HepG2 (cell line): ENCODE measurements around the gene HMGN4. TPM values are rescaled to one million over a fixed set of nuclear protein-coding genes. Genes with fewer than 3 reads are reported as not detected.

ENCODE experiments used
- ATAC-seq: fragments of 200-7000 bp; cut with Tn5 transposase; 3 replicates; pipeline ENCODE4 v1.9.1; 2020; ENCODE audit warnings: mild to moderate bottlenecking, moderate library complexity
- BruUV-seq: library from RNA; stranded (reverse); fragments of 400-500 nt; replicated peaks from 2 replicates; lab custom pipeline; 2021; lab: Mats Ljungman, UMichigan
- CTCF ChIA-PET: fragments of 300-600 bp; formaldehyde crosslinking; extraction: SDS; loops from one replicate; lab custom pipeline; 2021; ENCODE audit warnings: low total read pairs, inconsistent platforms, low intra/inter-chr PET ratio; lab: Yijun Ruan, JAX
- POLR2A ChIA-PET: fragments of 350-600 bp; sonication (Branson Sonifier 250); formaldehyde crosslinking; loops from one replicate; lab custom pipeline; 2020; ENCODE audit warnings: antibody characterized with exemption, inconsistent platforms; lab: Yijun Ruan, JAX
- DNase-seq: peaks from one replicate; pipeline ENCODE4 v3.0.0-alpha.2; 2015; ENCODE audit warnings: low spot score
- FAIRE-seq: peaks from 3 replicates; lab custom pipeline; 2011; peaks lifted over from hg19 to GRCh38; lab: Jason Lieb, UNC
- H2AFZ ChIP-seq: one replicate; pipeline ENCODE4 v1.6.1; 2011; ENCODE audit warnings: low read length, inconsistent platforms
- H3K27ac ChIP-seq: fragments of 300-600 bp; 3 replicates; pipeline ENCODE4 v1.8.0; 2011; ENCODE audit warnings: mixed run types, mild to moderate bottlenecking, mixed read lengths, low read length, inconsistent platforms; ENCODE audit not compliant: insufficient read depth; ENCODE audit errors: extremely low read length
- H3K27me3 ChIP-seq, 2 experiments: fragments of 200-600 bp in 1 of 2; 2 replicates in 1 of 2; 3 replicates in 1 of 2; pipeline versions ENCODE4 v1.6.0 to v1.8.0; 2011; ENCODE audit warnings: low read length in 2 of 2, mild to moderate bottlenecking in 2 of 2, moderate library complexity in 2 of 2, inconsistent platforms in 1 of 2; ENCODE audit not compliant: insufficient read depth in 2 of 2, control insufficient read depth in 1 of 2
- H3K36me3 ChIP-seq, 2 experiments: fragments of 200-600 bp in 1 of 2; replicated peaks in 1 of 2; 2 replicates in 1 of 2; 3 replicates in 1 of 2; pipeline versions ENCODE4 v1.5.1 to v1.8.0; 2011; ENCODE audit warnings: low read length in 2 of 2, inconsistent platforms in 1 of 2; ENCODE audit not compliant: insufficient read depth in 2 of 2, control insufficient read depth in 1 of 2
- H3K4me1 ChIP-seq: 2 replicates; pipeline ENCODE4 v1.5.1; 2012; ENCODE audit warnings: low read length, inconsistent platforms; ENCODE audit not compliant: insufficient read depth
- H3K4me2 ChIP-seq: 2 replicates; pipeline ENCODE4 v1.6.0; 2011; ENCODE audit warnings: low read depth, low read length, inconsistent platforms
- H3K4me3 ChIP-seq, 3 experiments: fragments of 200-600 bp in 1 of 3; sonication (generic), shearing (Covaris generic) in 1 of 3; replicated peaks in 1 of 3; 2 replicates each; pipeline ENCODE4 v1.5.1; 2011 to 2016; ENCODE audit warnings: low read length in 3 of 3, inconsistent platforms in 2 of 3, low read depth in 2 of 3, mild to moderate bottlenecking in 2 of 3, control low read depth in 1 of 3, mixed read lengths in 1 of 3; ENCODE audit not compliant: insufficient read depth in 1 of 3
- H3K79me2 ChIP-seq: one replicate; pipeline ENCODE4 v1.6.1; 2011; ENCODE audit warnings: low read length, inconsistent platforms; ENCODE audit not compliant: insufficient read depth
- H3K9ac ChIP-seq: 2 replicates; pipeline ENCODE4 v1.6.0; 2011; ENCODE audit warnings: mild to moderate bottlenecking, low read depth, low read length, inconsistent platforms; ENCODE audit not compliant: insufficient read depth
- H3K9me3 ChIP-seq: 2 replicates; pipeline ENCODE4 v1.5.1; 2012; ENCODE audit warnings: mild to moderate bottlenecking, low read length
- H4K20me1 ChIP-seq: 2 replicates; pipeline ENCODE4 v1.6.0; 2011; ENCODE audit warnings: inconsistent platforms, mild to moderate bottlenecking, low read length, moderate library complexity; ENCODE audit not compliant: insufficient read depth
- BRF2 ChIP-seq: sonication (generic); formaldehyde crosslinking; IDR thresholded peaks from 2 replicates; pipeline ENCODE4 v1.8.1; 2022; ENCODE audit warnings: mild to moderate bottlenecking, missing genetic modification reagents
- DPF2 ChIP-seq: sonication (generic); formaldehyde crosslinking; IDR thresholded peaks from 2 replicates; pipeline ENCODE4 v1.4.0; 2020; ENCODE audit warnings: mild to moderate bottlenecking, low read depth, missing genetic modification reagents, borderline replicate concordance
- KMT2B ChIP-seq: IDR thresholded peaks from 2 replicates; pipeline ENCODE4 v1.6.1; 2016; ENCODE audit warnings: missing genetic modification reagents, missing compliant biosample characterization
- MLXIP ChIP-seq: sonication (generic); formaldehyde crosslinking; IDR thresholded peaks from 2 replicates; pipeline ENCODE4 v1.9.0; 2021; ENCODE audit warnings: missing genetic modification reagents, borderline replicate concordance
- MNT ChIP-seq: fragments of 450-650 bp; IDR thresholded peaks from 2 replicates; pipeline ENCODE4 v1.6.1; 2016
- SP140L ChIP-seq: sonication (generic); formaldehyde crosslinking; IDR thresholded peaks from 2 replicates; pipeline ENCODE4 v1.4.0; 2020; ENCODE audit warnings: missing genetic modification reagents, borderline replicate concordance
- SRSF4 ChIP-seq: fragments of 200-400 bp; formaldehyde crosslinking; IDR thresholded peaks from one replicate; pipeline ENCODE4 v1.6.1; 2018; ENCODE audit warnings: mild to moderate bottlenecking, low read depth, low read length, moderate library complexity; ENCODE audit not compliant: poor library complexity, severe bottlenecking
- TCF7L2 ChIP-seq: IDR thresholded peaks from 2 replicates; pipeline ENCODE4 v1.6.1; 2011; ENCODE audit warnings: mild to moderate bottlenecking, low read depth, low read length, moderate library complexity
- ZFP36L1 ChIP-seq: sonication (generic); formaldehyde crosslinking; IDR thresholded peaks from 2 replicates; pipeline ENCODE4 v1.8.0; 2022; ENCODE audit warnings: mild to moderate bottlenecking, missing genetic modification reagents, moderate library complexity
- ZFY ChIP-seq: sonication (generic); formaldehyde crosslinking; IDR thresholded peaks from 2 replicates; pipeline ENCODE4 v1.4.0; 2020; ENCODE audit warnings: missing genetic modification reagents
- ZHX1 ChIP-seq: sonication (generic); formaldehyde crosslinking; IDR thresholded peaks from 2 replicates; pipeline ENCODE4 v1.8.1; 2022; ENCODE audit warnings: low read depth, mild to moderate bottlenecking, missing genetic modification reagents
- ZMYM4 ChIP-seq: sonication (generic); formaldehyde crosslinking; IDR thresholded peaks from 2 replicates; pipeline ENCODE4 v1.8.1; 2023; ENCODE audit warnings: mild to moderate bottlenecking, missing genetic modification reagents
- ZNF326 ChIP-seq: sonication (generic); formaldehyde crosslinking; IDR thresholded peaks from 2 replicates; pipeline ENCODE4 v1.4.0; 2020; ENCODE audit warnings: missing genetic modification reagents, borderline replicate concordance
- ZNF567 ChIP-seq: sonication (generic); formaldehyde crosslinking; IDR thresholded peaks from 2 replicates; pipeline ENCODE4 v1.8.1; 2023; ENCODE audit warnings: mild to moderate bottlenecking, missing genetic modification reagents, borderline replicate concordance
- ZNF720 ChIP-seq: sonication (generic); formaldehyde crosslinking; IDR thresholded peaks from 2 replicates; pipeline ENCODE4 v1.4.0; 2020; ENCODE audit warnings: missing genetic modification reagents
- ZNF766 ChIP-seq: sonication (generic); formaldehyde crosslinking; IDR thresholded peaks from 2 replicates; pipeline ENCODE4 v1.5.0; 2020; ENCODE audit warnings: missing genetic modification reagents, borderline replicate concordance
- WGBS: methylation state at CpG from one replicate; pipeline ENCODE4 v1.1.6; 2017; ENCODE audit warnings: low lambda C conversion rate; 5-methylcytosine and 5-hydroxymethylcytosine counted together
- in situ Hi-C: cut with HindIII; loops from 2 replicates; pipeline ENCODE4 v1.10.0; 2017; ENCODE audit warnings: low pct_unique_long_range_greater_than_20kb; ENCODE audit not compliant: extremely low pct_ligation_motif_present
- intact Hi-C: fragments of 100-400 bp; cut with micrococcal nuclease; formaldehyde crosslinking; loops from one replicate; pipeline ENCODE4 v1.10.0; 2022; ENCODE audit not compliant: unreplicated experiment
- polyA plus RNA-seq, 8 experiments: library from polyadenylated mRNA; depleted of rRNA in 3 of 8; stranded (reverse) in 7 of 8; unstranded in 1 of 8; fragments of >200 nt; fragmentation: Illumina TruSeq in 4 of 8; extraction: Trizol in 4 of 8; gene quantifications; 2 replicates each; pipeline versions ENCODE4 v1.2.1 to v1.2.3, GENCODE V29; 2011 to 2016; ENCODE audit warnings: low read depth in 4 of 8, missing spikeins in 1 of 8, mixed read lengths in 1 of 8; ENCODE audit not compliant: insufficient read depth in 1 of 8
- total RNA-seq, 5 experiments: library from RNA; depleted of rRNA; stranded (reverse); fragments of >200 nt; fragmentation: Illumina TruSeq; extraction: Trizol; gene quantifications; 2 replicates each; pipeline ENCODE4 v1.2.3, GENCODE V29; 2016; ENCODE audit warnings: low read depth in 1 of 5

The HMGN4 gene
- total and polyA plus RNA-seq, 2 of the 13 experiments (the other 11 are each of a cell fraction or from before 2014, with no cell fraction given): 39.9 to 52.1 TPM

GRCh38 chr6:26494117-26494516 is 44.0 kb upstream of the HMGN4 start (continued):
- TF ChIP-seq KMT2B (no peak), SRSF4 (no peak), BRF2 (CRISPR knock-in tag) (no peak)

GRCh38 chr6:26495281-26495680 is 42.9 kb upstream of the HMGN4 start:
- POLR2A ChIA-PET: interaction anchor here (0.9 kb wide), 1 partner anchor 21 kb away, joined by 3 read pairs; no protein-coding TSS in a partner anchor
- no TSS peak for BruUV-seq

More at GRCh38 chr6:26495281-26495680, 42.9 kb upstream of the HMGN4 start:
- peaks cover 2 to 10% of the 10 kb centered on the region in 2 experiments; a peak in 1 of 5 replicates for H3K27me3 ChIP-seq
- H3K36me3 ChIP-seq: no peaks in the 10 kb centered on the region
- H2AFZ ChIP-seq: no peak overlapping the region
- no peaks in the 10 kb centered on the region for H3K79me2 ChIP-seq
- intact Hi-C loops: no loop called here
- in situ Hi-C loops: no loop called here
- DNase-seq (no peak), FAIRE-seq (no peak), ATAC-seq (no peak)
- H3K4me2 ChIP-seq: no peak overlapping the region
- WGBS: 14% methylated on average over 1 of the region's 1 CpG
- H3K27ac ChIP-seq: no peak overlapping the region
- H3K9ac ChIP-seq: no peak overlapping the region
- TF ChIP-seq TCF7L2: no peak
- TF ChIP-seq ZHX1 (CRISPR knock-in tag): no peak
- TF ChIP-seq SP140L (CRISPR knock-in tag): no peak
- TF ChIP-seq ZMYM4 (CRISPR knock-in tag): no peak
- no peak for TF ChIP-seq ZNF766 (CRISPR knock-in tag)
- no peak for TF ChIP-seq ZNF326
- no peak for TF ChIP-seq DPF2 (CRISPR knock-in tag)
- TF ChIP-seq MNT: no peak
- TF ChIP-seq ZFY (CRISPR knock-in tag): no peak
- TF ChIP-seq ZNF720: no peak
- no peak for TF ChIP-seq MLXIP (CRISPR knock-in tag)
- no peak for TF ChIP-seq ZNF567 (CRISPR knock-in tag)
- TF ChIP-seq ZFP36L1 (CRISPR knock-in tag): no peak
- H4K20me1 ChIP-seq: no peaks in the 10 kb centered on the region
- peaks cover 24% of the 10 kb centered on the region for H3K4me1 ChIP-seq
- H3K4me3 ChIP-seq: no peak overlapping the region
- CTCF ChIA-PET: no interaction called here
- no peaks in the 10 kb centered on the region for H3K9me3 ChIP-seq
